H9 (cell line): Measurements from ENCODE around the gene B3GNT5. TPM values are rescaled to one million over a fixed set of nuclear protein-coding genes. Genes with fewer than 3 reads are reported as not detected.

ENCODE experiments used
- DNase-seq: peaks from one replicate; pipeline ENCODE4 v3.0.0-alpha.2; 2017
- H2AFZ ChIP-seq: one replicate; pipeline ENCODE4 v1.6.1; 2013; ENCODE audit warnings: mild to moderate bottlenecking, low read length, control low read depth, moderate library complexity
- H2AK5ac ChIP-seq: 2 replicates; pipeline ENCODE4 v1.6.1; 2013; ENCODE audit warnings: low read length, control low read depth, mixed read lengths; ENCODE audit not compliant: insufficient read length
- H2BK120ac ChIP-seq: one replicate; pipeline ENCODE4 v1.6.1; 2013; ENCODE audit warnings: low read depth, mild to moderate bottlenecking, low read length, control low read depth, inconsistent platforms; ENCODE audit not compliant: poor library complexity, severe bottlenecking
- H2BK12ac ChIP-seq: 2 replicates; pipeline ENCODE4 v1.6.1; 2013; ENCODE audit warnings: low read length, control low read depth, mixed read lengths, low read depth; ENCODE audit not compliant: insufficient read length
- H2BK15ac ChIP-seq: 2 replicates; pipeline ENCODE4 v1.6.1; 2013; ENCODE audit warnings: low read depth, low read length, control low read depth
- H2BK20ac ChIP-seq: one replicate; pipeline ENCODE4 v1.6.1; 2013; ENCODE audit warnings: low read depth, mild to moderate bottlenecking, low read length, control low read depth, inconsistent platforms; ENCODE audit not compliant: poor library complexity, severe bottlenecking
- H2BK5ac ChIP-seq: 2 replicates; pipeline ENCODE4 v1.6.1; 2013; ENCODE audit warnings: low read length, control low read depth, mixed read lengths; ENCODE audit not compliant: insufficient read length
- H3K14ac ChIP-seq: 2 replicates; pipeline ENCODE4 v1.6.1; 2013; ENCODE audit warnings: low read length, control low read depth; ENCODE audit not compliant: insufficient read depth
- H3K18ac ChIP-seq: 2 replicates; pipeline ENCODE4 v1.6.1; 2013; ENCODE audit warnings: low read depth, mild to moderate bottlenecking, mixed read lengths, low read length, control low read depth; ENCODE audit not compliant: insufficient read length
- H3K23ac ChIP-seq: 2 replicates; pipeline ENCODE4 v1.6.1; 2013; ENCODE audit warnings: low read length, control low read depth, mixed read lengths, low read depth; ENCODE audit not compliant: insufficient read length
- H3K23me2 ChIP-seq: 2 replicates; pipeline ENCODE4 v1.6.1; 2013; ENCODE audit warnings: low read depth, mild to moderate bottlenecking, mixed read lengths, low read length, control low read depth; ENCODE audit not compliant: insufficient read length, poor library complexity, severe bottlenecking
- H3K27ac ChIP-seq: 2 replicates; pipeline ENCODE4 v1.5.1; 2013; ENCODE audit warnings: low read length, control low read depth, mixed read lengths, low read depth; ENCODE audit not compliant: insufficient read length
- H3K27me3 ChIP-seq: 2 replicates; pipeline ENCODE4 v1.6.1; 2013; ENCODE audit warnings: low read length, control low read depth, inconsistent platforms; ENCODE audit not compliant: insufficient read depth
- H3K4ac ChIP-seq: 2 replicates; pipeline ENCODE4 v1.6.1; 2013; ENCODE audit warnings: low read depth, mild to moderate bottlenecking, control low read depth, inconsistent platforms, low read length, moderate library complexity
- H3K4me1 ChIP-seq: 2 replicates; pipeline ENCODE4 v1.6.1; 2013; ENCODE audit warnings: low read length, control low read depth, inconsistent platforms; ENCODE audit not compliant: insufficient read depth
- H3K4me2 ChIP-seq: 2 replicates; pipeline ENCODE4 v1.6.1; 2013; ENCODE audit warnings: low read length, control low read depth, mixed read lengths; ENCODE audit not compliant: insufficient read length, insufficient read depth
- H3K56ac ChIP-seq: 2 replicates; pipeline ENCODE4 v1.6.1; 2013; ENCODE audit warnings: low read depth, mild to moderate bottlenecking, mixed read lengths, low read length, control low read depth; ENCODE audit not compliant: insufficient read length
- H3K79me1 ChIP-seq: 2 replicates; pipeline ENCODE4 v1.6.1; 2013; ENCODE audit warnings: low read depth, mild to moderate bottlenecking, moderate library complexity, low read length, control low read depth, inconsistent platforms; ENCODE audit not compliant: insufficient read depth, poor library complexity, severe bottlenecking
- H3K79me2 ChIP-seq: 2 replicates; pipeline ENCODE4 v1.6.1; 2013; ENCODE audit warnings: low read length, control low read depth, inconsistent platforms; ENCODE audit not compliant: insufficient read depth
- H3K9ac ChIP-seq: 2 replicates; pipeline ENCODE4 v1.6.1; 2013; ENCODE audit warnings: low read length, control low read depth, mixed read lengths; ENCODE audit not compliant: insufficient read length; ENCODE audit errors: extremely low read depth
- H3K9me3 ChIP-seq: one replicate; pipeline ENCODE4 v1.6.1; 2013; ENCODE audit warnings: low read depth, low read length, inconsistent platforms; ENCODE audit not compliant: control insufficient read depth
- H3T11ph ChIP-seq: one replicate; pipeline ENCODE4 v1.6.1; 2013; ENCODE audit warnings: mild to moderate bottlenecking, low read length, control low read depth, inconsistent platforms
- H4K20me1 ChIP-seq: one replicate; pipeline ENCODE4 v1.6.1; 2013; ENCODE audit not compliant: control insufficient read depth, insufficient read length, insufficient read depth
- H4K5ac ChIP-seq: 2 replicates; pipeline ENCODE4 v1.6.1; 2013; ENCODE audit warnings: low read depth, mild to moderate bottlenecking, mixed read lengths, low read length, control low read depth; ENCODE audit not compliant: insufficient read length
- H4K8ac ChIP-seq: replicated peaks from 2 replicates; pipeline ENCODE4 v1.6.1; 2013; ENCODE audit warnings: low read length, control low read depth, mixed read lengths, low read depth; ENCODE audit not compliant: insufficient read length
- H4K91ac ChIP-seq: 2 replicates; pipeline ENCODE4 v1.6.1; 2013; ENCODE audit warnings: low read depth, mild to moderate bottlenecking, moderate library complexity, mixed read lengths, low read length, control low read depth; ENCODE audit not compliant: insufficient read length
- H3K27ac Mint-ChIP-seq, 3 experiments: 2 replicates in 2 of 3; 3 replicates in 1 of 3; pipeline ENCODE4 v1.8.0; 2020 to 2021; ENCODE audit warnings: mixed read lengths in 3 of 3, mild to moderate bottlenecking in 1 of 3, moderate library complexity in 1 of 3
- H3K27me3 Mint-ChIP-seq: 2 replicates; pipeline ENCODE4 v1.8.0; 2021; ENCODE audit warnings: low read depth, mild to moderate bottlenecking, moderate library complexity, mixed read lengths
- H3K36me3 Mint-ChIP-seq, 3 experiments: 2 replicates in 2 of 3; 3 replicates in 1 of 3; pipeline ENCODE4 v1.8.0; 2020 to 2021; ENCODE audit warnings: low read depth in 3 of 3, mixed read lengths in 3 of 3; ENCODE audit not compliant: insufficient read depth in 1 of 3
- H3K4me1 Mint-ChIP-seq, 2 experiments: 2 replicates each; pipeline ENCODE4 v1.8.0; 2020; ENCODE audit warnings: mixed read lengths in 2 of 2
- H3K4me3 Mint-ChIP-seq, 2 experiments: 2 replicates in 1 of 2; 3 replicates in 1 of 2; pipeline ENCODE4 v1.8.0; 2020 to 2021; ENCODE audit warnings: mild to moderate bottlenecking in 2 of 2, mixed read lengths in 2 of 2, moderate library complexity in 1 of 2
- H3K9me3 Mint-ChIP-seq, 2 experiments: 2 replicates in 1 of 2; 3 replicates in 1 of 2; pipeline ENCODE4 v1.8.0; 2020; ENCODE audit warnings: mild to moderate bottlenecking in 2 of 2, mixed read lengths in 2 of 2, moderate library complexity in 1 of 2
- WGBS: extraction: QIAGEN DNeasy Blood & Tissue Kit; methylation state at CpG from one replicate; pipeline ENCODE4 v1.1.7; 2013; ENCODE audit warnings: missing lambda C conversion rate, low lambda C conversion rate, mixed read lengths; ENCODE audit not compliant: insufficient read length; ENCODE audit errors: extremely low coverage; 5-methylcytosine and 5-hydroxymethylcytosine counted together
- total RNA-seq: library from RNA; stranded (reverse); gene quantifications from 2 replicates; pipeline ENCODE4 v1.2.1, GENCODE V29; 2021
- TF ChIP-seq, protein P1 (sequence below): fragments of 200-600 bp; sonication (generic); conservative IDR thresholded peaks from 3 replicates; pipeline ENCODE4 v1.8.0; 2021; ENCODE audit warnings: antibody characterized with exemption, mild to moderate bottlenecking

B3GNT5 gene
- total RNA-seq, 1 experiment from 2014 or later, result 7.3 TPM

DNA sequence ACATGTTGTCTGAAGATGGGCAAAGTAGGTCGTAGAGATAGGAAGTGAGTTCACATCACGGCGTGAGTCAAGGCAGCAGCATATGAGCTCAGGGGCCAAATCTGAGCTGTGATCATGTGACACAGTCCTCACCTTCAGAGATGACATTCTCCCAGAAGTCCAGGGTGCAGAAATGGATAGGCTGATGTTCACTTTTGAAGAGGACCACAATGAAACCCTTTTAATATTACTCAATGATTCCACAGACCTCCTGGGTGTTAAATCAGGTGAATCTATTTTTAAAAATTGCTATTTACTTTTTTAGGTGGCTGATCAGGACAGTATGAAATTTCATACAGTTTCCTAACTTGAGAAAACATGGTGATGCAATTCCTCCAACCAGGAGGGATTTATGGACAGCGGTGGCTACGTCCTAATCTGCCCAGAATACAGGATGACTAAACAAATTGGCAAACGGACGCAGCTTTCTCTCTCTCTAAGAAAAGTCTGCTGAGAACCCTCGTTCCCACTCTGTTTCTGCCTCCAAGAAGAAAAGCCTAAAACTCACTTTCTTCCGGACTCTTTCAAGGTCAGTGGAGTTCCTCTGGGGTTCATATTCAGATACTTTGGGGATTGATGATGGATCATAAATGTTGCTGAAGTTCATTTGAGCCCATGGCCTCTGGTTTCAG, 34.4 kb downstream of the B3GNT5 start:
- Histone ChIP-seq H3K56ac (no peak overlapping the region), H3K23ac (no peak overlapping the region), H2BK15ac (no peak overlapping the region), H3K4ac (no peak overlapping the region), H4K91ac (no peak overlapping the region), H3K18ac (no peak overlapping the region), H3K27me3 (no peaks in the 10 kb centered on the region), H3T11ph (no peak overlapping the region), H4K8ac (no peak overlapping the region), H2BK20ac (no peak overlapping the region), H3K4me2 (no peak overlapping the region), H3K9ac (no peak overlapping the region), H3K23me2 (no peaks in the 10 kb centered on the region), H3K4me1 (no peaks in the 10 kb centered on the region), H2AFZ (no peak overlapping the region), H3K14ac (no peak overlapping the region), H2BK120ac (no peak overlapping the region), H2BK5ac (no peak overlapping the region), H4K20me1 (no peaks in the 10 kb centered on the region), H3K9me3 (no peaks in the 10 kb centered on the region), H2BK12ac (no peak overlapping the region), H3K79me2 (no peaks in the 10 kb centered on the region), H3K79me1 (no peaks in the 10 kb centered on the region), H2AK5ac (no peak overlapping the region), H3K27ac (no peak overlapping the region), H4K5ac (no peak overlapping the region)
- Mint-ChIP-seq H3K36me3 (peaks cover 0 to 9% (median 7%) of the 10 kb centered on the region in 3 experiments; a peak in 5 of 7 replicates), H3K27ac (peak overlapping the region in 1 of 3 experiments; percentile 26; a peak in 1 of 7 replicates), H3K4me1 (no peaks in the 10 kb centered on the region), H3K9me3 (no peaks in the 10 kb centered on the region), H3K4me3 (no peak overlapping the region), H3K27me3 (no peaks in the 10 kb centered on the region)
- TF ChIP-seq, protein P1, sequence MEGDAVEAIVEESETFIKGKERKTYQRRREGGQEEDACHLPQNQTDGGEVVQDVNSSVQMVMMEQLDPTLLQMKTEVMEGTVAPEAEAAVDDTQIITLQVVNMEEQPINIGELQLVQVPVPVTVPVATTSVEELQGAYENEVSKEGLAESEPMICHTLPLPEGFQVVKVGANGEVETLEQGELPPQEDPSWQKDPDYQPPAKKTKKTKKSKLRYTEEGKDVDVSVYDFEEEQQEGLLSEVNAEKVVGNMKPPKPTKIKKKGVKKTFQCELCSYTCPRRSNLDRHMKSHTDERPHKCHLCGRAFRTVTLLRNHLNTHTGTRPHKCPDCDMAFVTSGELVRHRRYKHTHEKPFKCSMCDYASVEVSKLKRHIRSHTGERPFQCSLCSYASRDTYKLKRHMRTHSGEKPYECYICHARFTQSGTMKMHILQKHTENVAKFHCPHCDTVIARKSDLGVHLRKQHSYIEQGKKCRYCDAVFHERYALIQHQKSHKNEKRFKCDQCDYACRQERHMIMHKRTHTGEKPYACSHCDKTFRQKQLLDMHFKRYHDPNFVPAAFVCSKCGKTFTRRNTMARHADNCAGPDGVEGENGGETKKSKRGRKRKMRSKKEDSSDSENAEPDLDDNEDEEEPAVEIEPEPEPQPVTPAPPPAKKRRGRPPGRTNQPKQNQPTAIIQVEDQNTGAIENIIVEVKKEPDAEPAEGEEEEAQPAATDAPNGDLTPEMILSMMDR, result no peak
- DNase-seq, result no peak
- WGBS, result no CpG with 5 or more reads among the region's 9 CpGs
